NCI-H187 treated with DMSO at 0.1 percent for 48 hours (cell line): ENCODE data around the gene SRXN1.
"Not testable (repeated sequence)": the region's sequence is repeated elsewhere in the genome, so short reads cannot be mapped to it uniquely, and the experiment has no call there.

Experiments used
- DNase-seq: peaks from one replicate; lab custom pipeline; 2025; lab: John Stamatoyannopoulos, UW

Gene SRXN1

DNA sequence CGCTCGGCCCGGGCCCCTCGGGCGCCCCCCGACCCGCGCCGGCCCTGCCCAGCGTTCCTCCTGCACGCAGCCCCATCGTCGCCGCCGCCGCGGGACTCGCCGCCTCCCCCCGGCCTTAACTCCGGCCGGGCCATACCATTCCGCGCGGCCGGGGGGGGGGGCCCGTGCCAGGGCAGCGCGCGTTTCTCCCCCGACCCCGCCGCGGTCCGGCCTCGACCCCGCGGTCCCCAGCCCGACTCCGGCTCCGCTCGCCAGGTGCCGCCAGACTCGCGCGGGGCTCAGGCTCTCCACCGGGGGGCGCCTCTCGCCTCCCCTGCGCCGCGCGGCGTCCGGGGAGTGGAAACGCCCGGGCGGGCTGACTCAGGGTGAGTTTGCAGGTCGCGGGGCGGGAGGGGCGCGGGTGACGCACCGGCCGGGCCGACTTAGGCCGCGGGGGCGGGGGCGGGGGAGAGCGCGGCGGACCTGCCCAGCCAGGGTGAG lies at the start of gene SRXN1:
TSS of gene SRXN1 (minus strand) at position 91 of the 480 bp plus-strand sequence. CDS start at position 76, 15 bp downstream.
- no peak for DNase-seq

DNA sequence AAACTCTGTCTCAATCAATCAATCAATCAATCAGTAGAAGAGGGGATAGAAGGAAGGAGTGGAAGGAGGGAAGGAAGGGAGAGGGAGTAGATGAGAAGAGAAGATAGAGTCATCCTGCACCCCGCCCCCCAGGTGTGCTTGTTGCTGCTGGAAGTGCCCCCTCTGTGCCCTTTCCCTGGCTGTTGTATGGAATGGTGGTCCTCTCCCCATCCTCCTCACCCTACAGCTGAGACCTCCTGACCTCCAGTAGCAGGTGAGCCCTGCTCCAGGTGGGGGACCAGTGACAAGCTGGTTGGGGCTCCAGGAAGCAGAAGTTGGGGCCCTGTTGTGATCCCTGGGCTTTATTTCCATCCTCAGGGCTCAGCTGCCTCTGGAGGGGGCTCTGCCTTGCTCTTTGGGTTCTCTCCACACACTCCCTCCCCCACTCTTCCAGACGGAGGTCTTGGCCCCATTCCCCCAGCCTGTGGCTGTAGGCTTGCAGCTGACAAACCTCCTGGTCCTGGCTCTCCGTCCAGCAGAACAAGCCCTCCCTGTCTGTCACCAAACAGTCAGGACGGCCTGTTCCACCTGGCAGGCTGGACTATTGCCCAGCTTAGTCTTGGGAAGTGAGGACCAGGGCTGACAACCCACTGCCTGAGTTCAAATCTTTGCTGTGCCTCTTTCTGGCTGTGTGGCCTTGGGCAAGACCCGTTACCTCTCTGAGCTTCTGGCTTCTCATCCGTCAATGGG lies 48.6 kb upstream of the SRXN1 start:
- no peak for DNase-seq

DNA sequence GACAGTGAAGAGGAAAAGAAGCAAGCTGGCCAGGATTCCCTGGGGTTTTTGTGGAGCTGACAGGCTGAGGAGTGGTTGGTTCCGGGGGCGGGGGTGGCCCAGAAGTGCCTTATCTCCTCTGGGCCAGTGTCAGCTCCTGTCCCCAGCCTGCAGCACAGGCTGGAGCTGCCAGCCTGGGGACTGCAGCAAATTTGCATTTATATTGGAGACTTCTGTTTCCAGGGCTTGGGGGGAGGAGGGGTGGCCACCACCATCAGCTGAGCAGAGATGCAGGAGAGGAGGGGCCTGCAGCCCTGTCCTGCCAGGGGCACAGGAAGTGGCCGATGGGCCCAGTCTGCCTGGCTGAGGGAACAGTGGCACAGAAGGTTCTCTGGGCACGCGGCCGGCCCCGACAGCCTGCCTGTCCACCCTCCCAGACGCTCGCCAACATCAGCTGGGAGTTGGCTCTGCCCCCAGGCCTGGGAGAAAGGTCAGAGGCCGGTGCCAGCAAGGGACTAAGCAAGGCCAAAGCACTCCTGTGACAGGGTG lies 46.9 kb upstream of the SRXN1 start:
- no peak for DNase-seq

DNA sequence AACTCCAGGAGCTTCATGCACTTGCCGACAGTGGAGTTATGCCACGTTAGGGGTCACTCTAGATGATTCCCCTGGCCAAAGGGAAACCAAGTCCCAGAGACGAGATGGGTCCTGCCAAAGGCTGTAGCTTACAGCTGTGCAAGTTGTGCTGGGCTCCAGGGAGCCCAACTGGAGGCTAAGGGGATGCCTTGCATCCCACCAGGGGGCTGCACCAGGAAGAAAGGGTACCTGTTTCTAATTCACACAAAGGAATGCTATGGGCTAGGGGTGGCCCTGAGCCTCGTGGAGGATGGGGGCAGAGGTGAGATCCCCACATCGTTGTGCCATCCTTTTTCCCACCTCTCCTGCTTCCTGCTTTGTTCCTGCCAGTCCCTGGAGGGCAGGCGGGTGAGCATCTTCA lies 46.3 kb upstream of the SRXN1 start:
- no peak for DNase-seq

DNA sequence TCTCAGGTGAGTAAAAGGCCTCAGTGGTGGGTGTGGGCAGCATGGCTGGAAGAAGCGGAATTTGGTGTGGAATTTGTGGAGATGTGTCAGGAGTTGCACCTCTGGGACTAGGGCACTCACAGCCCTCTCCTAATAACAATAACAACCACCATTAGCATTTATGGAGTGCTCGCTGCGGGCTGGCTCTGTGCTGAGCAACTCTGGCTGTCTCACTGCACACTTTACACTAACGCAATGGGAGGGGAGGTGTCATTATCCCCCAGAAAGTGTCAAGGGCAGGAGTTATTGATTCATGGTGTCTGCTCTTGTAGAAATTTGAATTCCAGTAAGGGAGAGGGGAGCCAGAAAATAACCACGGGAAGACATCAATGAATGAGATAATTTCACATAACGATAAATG lies 45.3 kb upstream of the SRXN1 start:
- DNase-seq = no peak

DNA sequence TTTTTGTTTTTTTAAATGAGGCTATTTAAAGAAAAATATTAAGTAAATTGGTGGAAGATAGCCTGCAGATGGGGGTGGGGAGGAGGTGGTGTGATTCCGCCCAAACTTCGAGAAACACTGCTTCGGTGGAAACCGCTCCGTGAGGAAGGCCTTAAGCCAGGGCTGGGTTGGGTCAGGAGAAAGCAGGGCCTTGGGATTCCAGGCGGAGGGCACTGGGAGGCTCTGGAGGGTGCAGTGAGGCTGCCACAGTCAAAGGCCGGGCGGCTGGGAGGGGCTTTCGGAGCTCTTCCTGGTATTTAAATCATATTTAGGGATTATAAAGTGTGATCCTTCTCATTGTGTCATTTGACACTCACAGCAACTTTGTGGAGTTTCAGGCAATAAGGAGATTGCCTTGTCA lies 44.8 kb upstream of the SRXN1 start:
- DNase-seq = no peak

DNA sequence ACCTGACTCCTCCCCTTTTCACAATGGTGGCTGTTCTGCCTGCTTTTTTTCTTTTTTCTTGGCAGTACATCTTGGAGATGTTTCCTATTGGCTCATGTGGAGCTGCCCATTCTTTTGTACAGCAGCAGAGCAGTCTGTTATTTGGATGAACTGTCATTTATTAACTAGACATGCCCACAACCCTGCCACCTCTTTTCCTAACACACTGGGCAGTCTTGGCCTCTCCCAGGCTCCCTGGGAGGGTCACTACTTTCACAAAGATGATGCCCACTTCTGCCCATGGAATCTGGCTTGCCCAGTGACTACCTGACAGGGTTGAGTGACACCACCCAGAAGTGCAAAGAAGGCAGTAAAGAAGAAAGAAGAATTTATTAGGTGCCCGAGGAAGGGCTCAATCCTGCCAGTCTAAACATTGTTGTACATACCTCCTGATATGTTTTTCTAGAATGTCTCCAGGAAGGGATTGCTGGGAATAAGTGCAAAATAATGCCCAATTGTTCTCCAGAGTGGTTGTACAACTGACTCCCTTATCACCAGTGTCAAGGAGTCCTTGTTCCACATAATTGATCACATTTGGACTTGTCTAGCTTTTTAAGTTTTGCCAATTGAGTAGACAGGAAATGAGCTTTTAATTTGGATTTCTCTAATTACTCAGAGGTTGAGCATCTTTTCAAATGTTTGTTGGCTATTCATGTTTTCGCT lies 42.3 kb upstream of the SRXN1 start:
- DNase-seq = no peak

DNA sequence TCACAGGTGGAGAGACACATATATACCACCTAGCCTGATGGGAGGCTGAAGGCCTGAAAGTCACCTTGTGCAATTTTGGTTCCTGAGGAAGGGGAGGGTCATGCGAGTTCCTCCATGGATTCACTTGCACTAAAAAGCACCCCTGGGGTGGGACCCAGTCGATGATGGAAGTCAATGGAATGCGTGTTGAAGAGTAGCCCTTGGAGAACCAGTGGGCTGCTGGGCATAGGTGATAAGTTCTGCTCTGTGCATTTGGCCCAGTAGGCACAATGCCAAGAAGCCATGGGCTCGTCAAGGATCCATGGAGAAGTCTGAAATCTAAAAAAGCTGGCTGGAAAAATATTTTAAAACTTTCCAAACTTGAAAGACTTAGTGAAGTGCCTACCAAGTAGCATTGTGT lies 41.5 kb upstream of the SRXN1 start:
- no peak for DNase-seq

DNA sequence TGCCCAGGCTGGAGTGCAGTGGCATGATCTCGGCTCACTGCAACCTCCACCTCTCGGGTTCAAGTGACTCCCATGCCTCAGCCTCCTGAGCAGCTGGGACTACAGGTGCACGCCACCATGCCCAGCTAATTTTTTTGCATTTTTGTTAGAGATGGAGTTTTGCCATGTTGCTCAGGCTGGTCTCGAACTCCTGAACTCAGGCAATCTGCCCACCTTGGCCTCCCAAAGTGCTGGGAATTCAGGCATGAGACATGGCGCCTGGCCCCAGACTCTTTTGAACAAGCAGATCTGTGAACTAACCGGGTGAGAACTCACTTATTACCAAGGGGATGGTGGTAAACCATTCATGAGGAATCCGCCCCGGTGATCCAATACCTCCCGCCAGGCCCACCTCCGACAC lies 40.8 kb upstream of the SRXN1 start:
- not testable (repeated sequence) for DNase-seq

DNA sequence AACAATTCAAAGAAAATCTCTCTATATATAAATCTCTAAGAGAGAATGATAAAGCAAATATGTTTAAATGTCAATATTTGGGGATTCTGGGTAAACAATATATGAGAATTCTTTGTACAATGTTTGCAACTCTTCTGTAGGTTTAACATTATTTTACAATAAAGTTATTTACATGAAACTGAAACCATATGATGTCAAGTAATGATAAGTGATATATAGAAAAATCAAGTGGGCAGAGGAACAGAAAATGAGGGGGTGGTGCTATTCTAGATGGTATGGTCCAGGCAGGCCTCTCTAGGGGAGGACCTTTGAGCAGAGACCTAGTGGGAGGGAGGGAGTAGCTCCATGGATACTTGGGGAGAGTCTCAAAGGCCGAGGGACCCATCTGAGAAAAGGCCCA lies 39.0 kb upstream of the SRXN1 start:
- DNase-seq = no peak

DNA sequence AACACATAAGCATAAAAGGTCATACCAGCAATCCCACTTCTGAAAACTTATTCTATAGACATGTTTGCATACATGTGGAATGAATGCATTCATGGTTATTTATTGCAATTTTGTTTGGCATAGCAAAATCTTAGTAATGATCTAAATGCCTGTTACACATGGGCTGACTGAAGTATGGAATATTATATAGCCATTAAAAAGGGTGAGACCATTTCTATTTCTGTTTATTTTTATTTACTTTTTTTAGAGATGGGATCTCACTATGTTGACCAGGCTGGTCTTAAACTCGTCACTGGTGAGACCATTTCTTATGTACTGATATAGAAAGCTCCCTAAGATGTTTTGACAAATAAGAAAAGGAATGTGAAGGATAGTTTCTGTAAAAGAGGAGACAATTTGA lies 36.9 kb upstream of the SRXN1 start:
- no peak for DNase-seq

DNA sequence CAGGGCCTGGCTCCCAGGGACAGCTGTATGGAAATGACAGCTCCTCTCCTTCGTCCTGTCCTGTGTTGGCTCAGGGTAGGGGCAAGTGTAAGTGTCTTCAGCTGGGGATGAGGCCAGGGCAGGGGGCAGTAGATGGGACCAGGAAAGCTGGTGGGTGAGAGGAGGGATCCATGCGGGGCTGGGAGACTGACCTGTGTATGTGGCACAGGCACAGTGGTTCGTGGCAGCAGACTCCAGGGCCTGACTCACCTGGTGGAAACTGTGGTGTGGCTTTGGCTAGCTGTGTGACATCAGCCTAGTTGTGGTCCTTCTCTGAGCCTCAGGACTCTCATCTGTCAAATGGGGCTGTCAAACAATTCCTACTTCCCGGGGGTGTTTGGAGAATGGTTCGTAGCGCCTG lies 36.3 kb upstream of the SRXN1 start:
- DNase-seq = no peak

DNA sequence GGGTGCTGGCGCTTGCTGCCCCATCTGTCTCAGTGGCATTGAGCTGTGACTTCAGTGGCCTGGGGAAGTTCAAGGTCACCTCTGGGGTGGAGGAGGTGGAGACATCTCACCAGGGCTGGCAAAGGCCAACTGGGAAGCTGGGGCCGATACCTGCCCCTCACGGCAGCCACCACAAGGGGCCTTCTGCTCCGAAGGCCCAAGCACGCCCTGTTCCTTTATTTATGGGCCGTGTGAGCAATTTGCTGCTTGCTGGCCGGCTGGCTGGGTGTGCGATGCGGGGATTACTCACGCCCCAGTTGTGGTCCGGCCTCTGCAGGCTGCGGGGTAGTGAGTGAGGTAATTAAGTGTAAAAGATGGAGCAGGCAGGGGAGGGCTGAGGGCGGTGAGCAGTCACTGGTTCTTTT lies 35.8 kb upstream of the SRXN1 start:
- no peak for DNase-seq

DNA sequence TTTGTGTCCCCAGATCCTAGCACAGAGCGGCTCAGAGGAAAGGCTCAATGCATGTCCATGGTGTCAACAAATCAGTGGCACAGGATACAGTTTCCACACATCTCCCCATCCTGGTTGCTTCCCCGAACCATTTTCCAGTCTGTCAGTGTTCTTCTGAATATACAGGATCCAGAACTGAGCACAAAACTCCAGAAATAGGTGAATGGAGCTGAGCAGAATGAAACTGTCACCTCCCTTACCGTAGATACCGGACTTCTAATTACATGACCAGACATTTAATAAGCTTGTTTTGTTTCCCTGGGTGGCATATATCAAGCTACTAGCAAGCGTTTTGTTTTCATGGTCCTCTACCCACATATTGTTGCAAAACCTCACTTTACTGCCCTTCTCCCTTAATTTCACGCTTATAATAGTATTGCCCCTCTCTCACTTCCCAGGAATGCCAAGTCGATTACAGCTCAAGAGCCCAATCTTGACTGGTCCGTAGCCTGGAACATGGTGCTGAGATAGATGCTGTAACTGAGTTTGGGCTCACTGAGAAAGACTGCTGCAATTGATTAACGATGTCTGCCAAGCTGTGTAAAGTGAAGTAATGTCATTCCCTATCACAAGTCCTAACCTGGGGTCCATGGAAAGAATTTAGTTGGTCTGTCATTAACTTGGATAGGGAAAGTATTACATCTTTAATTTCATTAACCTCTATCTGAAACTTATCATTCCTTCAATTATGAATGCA lies 34.6 kb upstream of the SRXN1 start:
- no peak for DNase-seq

DNA sequence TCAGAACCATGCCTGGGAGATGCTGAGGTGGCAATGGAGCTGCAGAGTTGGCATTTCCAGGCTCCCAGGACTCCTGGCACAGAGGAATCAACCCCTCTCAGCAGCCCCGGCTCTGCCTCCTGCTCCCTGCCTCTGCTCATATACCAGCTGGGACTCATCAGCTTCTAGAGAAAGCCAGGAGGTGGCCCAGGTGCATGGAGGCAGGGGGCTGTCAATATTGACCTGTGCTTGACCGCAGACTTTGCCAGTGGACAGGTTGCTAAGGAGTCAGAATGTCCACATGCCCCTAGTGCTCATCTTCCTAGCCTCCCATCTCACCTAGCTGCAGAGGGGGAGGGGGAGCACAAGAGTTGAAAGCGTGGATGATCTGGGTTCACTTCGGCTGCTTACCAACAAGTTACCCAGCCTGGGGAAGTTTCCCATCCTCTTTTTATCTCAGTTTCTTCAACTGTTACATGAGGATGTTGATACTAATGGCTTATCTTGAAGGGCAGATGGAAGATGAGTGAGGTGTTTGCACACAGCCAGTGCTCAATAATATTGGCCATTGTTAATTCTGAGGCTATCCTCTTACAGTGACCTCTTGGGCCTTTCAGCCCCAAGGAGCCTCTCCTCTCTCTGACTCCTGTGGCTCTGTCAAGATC lies 31.8 kb upstream of the SRXN1 start:
- DNase-seq = no peak

DNA sequence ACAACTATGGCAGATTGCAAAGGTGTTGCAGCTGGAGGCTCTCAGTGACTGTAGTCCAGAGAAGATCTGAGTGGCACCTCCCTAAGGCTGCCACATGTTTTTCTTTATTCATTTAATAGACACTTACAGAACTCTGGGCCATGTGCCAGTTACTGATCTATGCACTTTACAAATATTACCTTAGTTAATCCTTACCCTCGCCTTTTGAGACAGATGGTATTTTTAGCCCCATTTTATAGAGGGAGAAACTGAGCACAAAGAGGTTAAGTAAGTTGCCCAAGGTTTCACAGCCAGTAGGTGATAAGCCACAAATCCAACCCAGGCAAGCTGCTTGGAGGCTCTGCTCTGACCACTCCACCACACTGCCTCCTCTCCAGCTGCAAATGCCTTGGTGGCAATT lies 29.1 kb upstream of the SRXN1 start:
- DNase-seq = no peak

DNA sequence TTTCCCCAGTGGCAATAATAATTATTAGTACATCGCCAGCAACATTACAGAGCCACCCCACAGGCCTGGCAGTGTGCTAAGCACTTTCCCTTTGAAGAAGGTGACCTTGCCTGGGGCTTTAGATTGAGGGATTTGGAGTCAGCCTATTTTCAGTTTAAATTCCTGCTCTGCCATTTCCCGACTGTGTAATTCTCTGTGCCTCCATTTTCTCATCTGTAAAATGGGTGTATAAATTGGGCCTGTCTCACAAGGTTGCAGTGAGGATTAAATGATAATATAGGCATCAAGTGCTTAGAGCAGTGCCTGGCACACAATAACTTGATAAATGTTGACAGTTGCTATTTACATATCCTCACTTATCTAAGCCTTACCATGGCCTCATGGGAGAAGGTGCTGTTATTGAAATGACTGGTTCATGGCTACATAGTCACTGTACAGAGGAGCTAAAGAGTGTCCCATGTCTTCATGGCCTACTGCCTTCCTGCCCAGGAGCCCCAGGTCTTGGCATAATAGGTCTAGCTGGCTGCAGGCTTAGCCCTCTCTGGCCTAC lies 27.7 kb upstream of the SRXN1 start:
- no peak for DNase-seq

DNA sequence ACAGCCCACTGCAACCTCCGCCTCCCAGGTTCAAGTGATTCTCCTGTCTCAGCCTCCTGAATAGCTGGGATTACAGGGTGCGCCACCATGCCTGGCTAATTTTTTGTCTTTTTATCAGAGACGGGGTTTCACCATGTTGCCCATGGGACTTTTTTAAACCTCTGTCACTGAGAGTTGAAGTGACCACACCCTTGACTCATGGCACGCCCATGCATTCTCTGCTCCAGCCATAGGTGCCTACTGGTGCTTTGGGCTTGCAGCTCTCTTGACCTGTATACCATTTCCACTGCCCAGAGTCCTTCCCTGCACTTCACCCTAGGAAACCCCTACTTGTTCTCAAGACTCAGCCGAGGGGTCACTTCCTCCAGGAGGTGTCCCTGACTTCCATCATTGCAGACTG lies 25.0 kb upstream of the SRXN1 start:
- DNase-seq = no peak

DNA sequence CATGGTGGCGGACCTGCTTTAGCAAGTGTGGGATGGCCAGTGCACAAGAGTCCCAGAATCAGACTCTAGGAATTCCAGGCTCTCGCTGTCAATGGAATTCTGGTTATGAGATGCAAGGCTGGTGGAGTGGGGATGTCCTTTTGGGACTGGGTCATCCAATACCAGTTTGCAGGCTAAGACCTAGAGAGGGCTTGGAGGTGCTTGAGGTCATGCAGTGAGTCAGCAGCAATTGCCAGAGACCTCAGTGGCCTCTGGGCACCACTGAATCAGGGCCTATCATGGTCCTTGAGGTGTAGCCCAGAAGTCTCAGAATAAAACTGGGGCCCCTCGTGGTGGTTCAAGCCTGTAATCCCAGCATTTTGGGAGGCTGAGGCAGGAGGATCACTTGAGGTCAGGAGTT lies 24.0 kb upstream of the SRXN1 start:
- DNase-seq = no peak

DNA sequence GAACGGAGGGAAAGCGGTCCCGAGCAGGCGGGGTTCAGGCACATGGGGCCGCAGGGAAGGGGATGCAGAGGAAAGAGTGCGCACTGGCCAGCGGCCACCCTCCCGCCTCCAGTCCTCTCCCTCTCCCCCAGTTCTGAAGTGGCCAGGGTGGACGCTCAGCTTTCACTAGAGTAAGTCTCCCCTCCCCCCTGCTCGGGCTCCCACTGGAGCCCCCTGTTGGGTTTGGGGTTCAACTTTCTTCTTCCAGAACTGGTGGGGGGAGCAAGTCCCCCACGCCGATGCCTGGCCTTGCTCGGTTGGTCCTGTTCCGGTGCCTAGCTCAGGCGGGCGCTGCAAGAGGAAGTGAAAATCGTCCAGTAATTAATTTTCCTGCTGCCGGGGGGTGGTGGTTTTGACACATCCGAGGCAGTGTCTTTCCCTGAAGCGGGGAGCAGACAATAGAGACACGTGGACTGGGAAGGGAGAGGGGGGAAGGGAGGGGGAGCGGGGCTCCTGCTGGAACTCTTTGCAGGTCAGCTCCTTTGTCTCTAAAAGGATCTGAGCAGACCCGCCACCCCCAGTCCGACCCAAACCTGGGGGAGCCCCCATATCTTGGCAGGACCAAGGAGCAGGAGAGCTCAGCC lies 23.4 kb upstream of the SRXN1 start:
- no peak for DNase-seq
